ENCODE data around the gene MAP4K4.

DNA sequence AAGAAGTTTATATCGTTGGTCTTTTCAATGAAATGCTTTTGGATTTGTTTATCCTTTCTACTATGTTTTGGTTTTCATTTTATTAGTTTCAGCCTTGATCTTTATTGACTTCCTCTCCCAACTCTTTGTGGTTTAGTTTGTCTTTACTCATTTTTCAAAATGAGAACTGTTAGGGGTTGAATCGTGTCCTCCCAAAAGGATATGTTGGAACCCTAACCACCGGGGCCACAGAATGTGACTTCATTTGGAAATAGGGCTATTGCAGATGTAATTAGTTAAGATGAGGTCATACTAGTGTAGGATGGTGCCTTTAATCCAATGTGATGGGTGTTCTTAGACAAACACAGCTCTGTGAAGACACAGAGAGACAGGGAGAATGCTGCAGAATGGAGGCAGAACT is 233.9 kb downstream of the MAP4K4 start:
- no peak for TF ChIP-seq POLR2A (IDR thresholded peaks at IDR 0.05; ENCODE audit: low read length)
- no peak for TF ChIP-seq GATA1 (IDR thresholded peaks at IDR 0.05; ENCODE audit: low read depth, low read length)

All from erythroblast (primary cell).